ENCODE results near the gene MB21D2.
"Not testable (repeated sequence)": the region's sequence is repeated elsewhere in the genome, so short reads cannot be mapped to it uniquely, and the experiment has no call there.

The MB21D2 gene

DNA sequence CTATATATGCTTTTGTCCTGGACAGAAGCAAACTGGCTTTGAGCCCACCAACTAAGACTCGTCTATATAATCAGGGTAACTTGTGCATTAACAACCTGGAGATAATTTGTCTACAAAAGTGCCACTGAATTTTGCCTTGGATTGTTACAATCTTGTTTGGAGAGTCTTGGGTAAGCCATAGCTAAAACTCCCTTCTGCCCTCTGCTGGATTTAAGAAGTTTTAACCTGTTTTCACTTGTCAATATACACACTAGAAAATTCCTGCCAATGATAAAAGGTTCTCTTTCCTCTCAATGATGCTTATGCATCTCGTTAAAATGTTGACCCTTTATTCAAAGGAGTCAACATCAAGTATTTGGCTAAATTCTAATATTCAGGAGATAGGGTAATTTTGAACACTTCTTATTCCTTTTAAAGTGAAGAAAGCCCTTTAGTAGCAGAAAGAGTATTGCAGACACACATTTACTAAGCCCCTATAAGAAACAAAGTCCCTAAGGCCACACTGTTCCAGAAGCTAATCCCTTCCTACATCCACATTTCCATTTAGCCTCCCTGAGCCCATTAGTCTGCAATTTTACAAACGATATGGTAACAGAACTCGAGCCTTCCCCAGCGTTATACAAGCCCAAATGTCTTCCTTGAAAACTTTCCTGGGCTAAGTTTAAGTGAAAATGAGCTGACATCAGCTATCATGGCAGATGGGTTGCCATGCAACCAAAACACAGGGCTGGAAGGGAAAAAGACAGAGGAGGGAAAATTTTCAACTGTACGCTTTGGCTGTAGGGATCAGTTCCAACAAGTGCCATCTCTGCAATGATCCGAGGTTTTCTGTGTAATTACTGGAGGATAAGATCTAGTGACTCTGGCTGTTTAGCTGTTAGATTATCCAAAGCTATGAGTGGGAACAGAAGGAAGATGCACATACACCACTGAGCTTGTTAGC is 114.4 kb downstream of the MB21D2 start:
- peak; percentile 62 for DNase-seq (ENCODE audit: low spot score)

DNA sequence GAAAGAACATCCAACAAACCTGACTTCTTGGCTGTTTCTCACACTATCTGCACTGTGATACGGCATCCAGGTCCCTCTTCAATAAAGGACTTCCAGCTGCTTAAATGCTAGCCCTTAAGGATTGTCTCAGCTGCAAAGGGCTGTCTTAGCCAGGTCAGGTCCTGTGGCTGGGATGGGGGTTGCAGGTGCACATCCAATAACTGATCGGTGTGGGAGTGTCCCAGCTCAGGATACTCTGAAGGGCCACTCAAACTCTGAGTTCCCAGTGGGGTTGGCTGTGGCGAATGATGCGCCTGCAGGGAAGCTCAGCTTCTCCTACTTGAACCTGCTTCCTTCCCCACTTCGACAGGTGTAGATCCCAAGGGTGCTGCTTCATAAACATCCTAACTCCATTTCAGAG is 115.7 kb downstream of the MB21D2 start:
- no peak for DNase-seq (ENCODE audit: low spot score)

DNA sequence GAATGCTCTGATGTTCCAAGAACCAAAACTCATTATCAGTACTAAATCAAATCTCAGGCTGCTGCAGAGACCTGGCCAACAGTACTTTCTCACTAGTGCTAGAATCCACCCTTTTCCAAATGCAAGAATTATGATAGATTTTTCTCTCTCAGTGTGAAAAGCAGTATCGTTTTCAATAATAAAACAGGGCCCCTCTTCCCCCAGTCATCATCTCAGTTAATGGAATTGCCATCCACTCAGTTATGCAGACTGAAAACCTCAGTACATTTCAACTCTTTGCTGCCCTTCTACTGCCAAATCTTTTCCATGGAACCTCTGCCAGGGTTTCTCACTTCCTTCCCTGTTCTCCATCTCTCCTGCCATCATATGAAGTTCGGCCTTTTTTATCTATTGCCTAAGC is 117.9 kb downstream of the MB21D2 start:
- DNase-seq (ENCODE audit: low spot score): no peak

DNA sequence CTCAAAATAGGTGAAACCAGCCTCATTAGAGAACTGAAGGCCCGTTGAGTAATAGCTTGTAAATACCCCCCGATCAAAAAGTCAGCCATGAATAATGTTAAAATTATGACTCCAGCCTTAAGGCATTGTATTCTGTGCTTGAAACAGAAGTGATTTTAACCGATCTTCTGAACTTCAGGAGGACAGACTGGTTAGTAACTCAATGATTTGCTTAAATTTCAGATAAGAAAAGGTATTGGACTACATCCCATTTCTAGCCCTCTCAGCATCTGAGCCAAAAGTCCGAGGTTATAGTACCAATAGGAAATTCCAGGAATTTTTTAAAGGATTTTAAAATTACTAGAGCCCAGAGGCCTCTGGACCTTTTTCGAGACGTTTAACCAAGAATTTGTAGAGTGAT is 122.6 kb downstream of the MB21D2 start:
- DNase-seq (ENCODE audit: low spot score): no peak

DNA sequence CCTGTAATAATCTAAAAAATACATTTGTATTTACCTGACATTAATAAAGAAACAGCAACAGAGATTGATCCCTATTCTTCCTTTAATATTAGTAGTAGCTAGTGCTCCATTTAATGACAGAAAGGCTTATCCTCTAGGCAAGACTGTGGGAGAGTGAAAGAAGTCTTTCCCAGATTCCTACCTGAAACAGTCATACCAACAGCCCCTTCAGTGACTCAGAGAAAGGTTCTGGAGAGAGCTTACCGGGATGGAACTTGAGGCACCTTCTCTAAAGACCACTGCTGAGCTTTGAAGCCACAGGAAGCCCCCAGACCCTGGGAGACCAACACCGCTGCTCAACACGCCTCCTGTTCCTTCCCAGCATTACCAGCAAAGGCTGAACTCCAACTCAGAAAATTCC is 123.4 kb downstream of the MB21D2 start:
- DNase-seq (ENCODE audit: low spot score): no peak

DNA sequence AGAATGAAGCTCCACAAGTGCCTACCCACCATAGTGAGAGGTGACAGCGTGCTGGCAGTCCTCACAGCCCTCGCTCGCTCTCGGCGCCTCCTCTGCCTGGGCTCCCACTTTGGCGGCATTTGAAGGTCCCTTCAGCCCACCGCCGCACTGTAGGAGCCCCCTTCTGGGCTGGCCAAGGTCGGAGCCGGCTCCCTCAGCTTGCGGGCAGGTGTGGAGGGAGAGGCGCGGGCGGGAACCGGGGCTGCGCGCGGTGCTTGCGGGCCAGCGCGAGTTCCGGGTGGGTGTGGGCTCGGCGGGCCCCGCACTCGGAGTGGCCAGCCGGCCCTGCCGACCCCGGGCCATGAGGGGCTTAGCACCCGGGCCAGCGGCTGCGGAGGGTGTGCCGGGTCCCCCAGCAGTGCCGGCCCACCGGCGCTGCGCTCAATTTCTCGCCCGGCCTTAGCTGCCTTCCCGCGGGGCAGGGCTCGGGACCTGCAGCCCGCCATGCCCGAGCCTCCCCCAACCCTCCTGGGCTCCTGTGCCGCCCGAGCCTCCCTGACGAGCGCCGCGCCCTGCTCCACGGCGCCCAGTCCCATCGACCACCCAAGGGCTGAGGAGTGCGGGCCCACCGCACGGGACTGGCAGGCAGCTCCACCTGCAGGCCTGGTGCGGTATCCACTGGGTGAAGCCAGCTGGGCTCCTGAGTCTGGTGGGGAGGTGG is 128.7 kb downstream of the MB21D2 start:
- not testable (repeated sequence) for DNase-seq (ENCODE audit: low spot score)

DNA sequence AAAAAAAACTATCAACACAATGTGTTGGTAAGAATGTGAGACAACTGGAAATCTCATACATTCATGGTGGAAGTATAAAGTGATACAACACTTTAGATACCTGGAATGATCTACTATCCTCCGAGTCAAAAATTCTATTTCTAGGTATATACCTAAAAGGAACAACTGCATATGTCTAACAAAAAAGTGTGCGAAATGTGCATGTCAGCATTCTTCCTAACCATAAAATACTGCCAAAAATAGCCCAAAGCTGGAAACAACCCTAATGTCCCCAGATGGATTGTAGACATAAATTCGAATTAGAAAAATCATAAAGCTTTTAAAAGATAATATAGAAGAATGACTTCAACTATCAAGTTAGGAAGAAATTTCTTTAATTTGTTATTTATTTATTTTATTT is 139.1 kb downstream of the MB21D2 start:
- no peak for DNase-seq (ENCODE audit: low spot score)

DNA sequence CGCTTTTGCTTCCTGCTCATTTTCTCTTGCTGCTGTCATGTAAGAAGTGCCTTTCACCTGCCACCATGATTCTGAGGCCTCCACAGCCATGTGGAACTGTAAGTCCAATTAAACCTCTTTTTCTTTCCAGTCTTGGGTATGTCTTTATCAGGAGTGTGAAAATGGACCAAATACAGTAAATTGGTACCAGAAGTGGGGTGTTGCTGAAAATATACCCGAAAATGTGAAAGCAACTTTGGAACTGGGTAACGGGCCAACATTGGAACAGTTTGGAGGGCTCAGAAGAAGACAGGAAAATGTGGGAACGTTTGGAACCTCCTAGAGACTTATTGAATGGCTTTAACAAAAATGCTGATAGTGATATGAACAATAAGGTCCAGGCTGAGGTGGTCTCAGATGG is 143.3 kb downstream of the MB21D2 start:
- not testable (repeated sequence) for DNase-seq (ENCODE audit: low spot score)

DNA sequence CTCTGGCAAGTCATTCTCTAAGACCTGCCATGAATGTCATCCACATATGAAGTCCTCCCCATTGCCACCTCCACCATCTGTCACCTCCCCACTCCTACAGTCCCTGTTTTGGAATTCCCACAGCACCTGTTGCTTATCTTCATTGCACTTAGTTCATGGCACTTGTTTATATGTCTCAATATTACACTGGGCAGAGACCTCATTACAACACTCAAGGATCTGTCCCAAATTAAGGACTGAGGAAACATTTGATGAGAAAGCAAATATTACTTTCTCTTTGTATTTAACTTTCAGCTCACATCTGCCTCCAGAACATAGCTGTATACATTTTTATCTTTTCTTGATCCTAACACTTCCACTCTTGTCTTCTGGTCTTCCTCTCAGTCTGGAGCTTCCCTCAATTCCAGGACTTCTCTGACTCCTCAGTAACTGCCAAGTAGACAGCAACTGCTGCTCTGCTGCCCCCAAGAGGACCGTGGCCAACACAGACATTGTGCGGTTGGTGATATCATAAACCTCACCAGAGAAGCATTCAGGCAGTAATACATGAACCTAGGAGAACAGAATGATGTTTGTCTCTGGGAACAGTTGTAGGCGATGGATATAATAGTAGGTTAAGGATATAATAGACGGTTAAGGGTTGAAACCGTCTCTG is 145.3 kb downstream of the MB21D2 start:
- peak; percentile 18 for DNase-seq (ENCODE audit: low spot score)

DNA sequence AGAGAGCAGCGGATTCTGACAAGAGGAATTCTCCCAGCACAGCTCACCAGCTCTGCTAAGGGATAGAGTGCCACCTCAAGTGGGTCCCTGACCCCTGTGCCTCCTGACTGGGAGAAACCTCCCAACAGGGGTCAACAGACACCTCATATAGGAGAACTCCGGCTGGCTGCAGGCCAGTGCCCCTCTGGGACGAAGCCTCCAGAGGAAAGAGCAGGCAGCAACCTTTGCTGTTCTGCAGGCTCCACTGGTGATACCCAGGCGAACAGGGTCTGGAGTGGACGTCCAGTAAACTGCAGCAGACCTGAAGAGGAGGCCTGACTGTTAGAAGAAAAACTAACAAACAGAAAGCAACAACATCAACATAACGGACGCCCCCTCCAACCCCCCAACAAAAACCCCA is 159.0 kb downstream of the MB21D2 start:
- DNase-seq (ENCODE audit: low spot score): no peak

DNA sequence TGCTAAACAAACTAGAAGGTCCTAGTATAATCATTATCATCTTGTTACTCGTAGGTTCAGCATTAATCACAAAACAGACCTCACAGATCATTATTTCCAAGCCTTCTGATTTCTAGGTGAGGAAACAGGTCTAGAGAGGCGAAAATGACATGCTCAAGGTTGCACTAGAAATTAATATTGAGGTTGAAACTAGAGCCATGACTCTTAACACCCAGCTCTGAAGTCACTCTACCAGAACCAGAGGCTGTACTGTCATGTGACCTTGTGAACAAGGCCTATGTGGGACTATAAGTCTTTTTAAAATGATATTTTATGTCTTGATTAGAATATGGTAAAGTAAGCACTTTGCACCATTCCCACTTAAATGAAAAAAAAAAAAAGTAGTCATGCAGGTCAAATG is 166.5 kb downstream of the MB21D2 start:
- no peak for DNase-seq (ENCODE audit: low spot score)

DNA sequence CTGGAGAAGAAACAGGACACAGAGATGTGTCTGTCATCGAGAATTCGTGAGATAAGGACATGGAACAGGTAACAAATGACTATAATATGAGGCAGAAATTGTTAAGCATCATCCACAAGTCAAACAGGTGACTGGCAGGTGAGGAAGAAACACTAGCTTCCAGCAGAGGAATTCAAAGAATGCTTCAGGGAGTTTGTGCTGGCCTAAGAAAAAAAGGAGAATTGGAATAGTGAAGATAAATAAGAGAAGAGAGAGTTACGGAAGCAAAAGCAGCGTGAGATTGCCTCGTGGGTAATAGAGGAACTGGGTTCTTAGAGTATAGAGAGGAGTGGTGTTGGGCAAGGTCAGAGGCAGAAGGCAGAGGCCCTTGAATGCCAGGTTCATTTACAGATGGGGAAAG is 167.5 kb downstream of the MB21D2 start:
- no peak for DNase-seq (ENCODE audit: low spot score)

DNA sequence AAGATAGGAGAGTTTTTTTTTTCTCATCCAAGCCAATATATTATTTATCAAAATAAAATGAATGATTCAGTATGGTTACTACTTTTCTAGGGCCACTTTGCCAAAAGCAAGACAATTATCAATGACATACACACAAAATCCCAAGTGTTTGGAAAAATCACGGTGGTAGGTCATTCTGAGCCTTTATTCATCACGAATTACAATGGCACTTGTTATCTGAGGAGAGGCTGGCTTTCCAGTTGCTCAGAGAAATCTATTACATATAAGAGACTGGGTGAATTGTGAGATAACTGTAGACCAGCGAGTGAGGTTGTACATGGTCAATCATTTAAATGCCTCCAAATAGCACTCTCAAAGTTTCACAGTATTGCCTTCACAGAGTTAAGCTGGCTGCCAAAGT is 169.9 kb downstream of the MB21D2 start:
- DNase-seq (ENCODE audit: low spot score): no peak

DNA sequence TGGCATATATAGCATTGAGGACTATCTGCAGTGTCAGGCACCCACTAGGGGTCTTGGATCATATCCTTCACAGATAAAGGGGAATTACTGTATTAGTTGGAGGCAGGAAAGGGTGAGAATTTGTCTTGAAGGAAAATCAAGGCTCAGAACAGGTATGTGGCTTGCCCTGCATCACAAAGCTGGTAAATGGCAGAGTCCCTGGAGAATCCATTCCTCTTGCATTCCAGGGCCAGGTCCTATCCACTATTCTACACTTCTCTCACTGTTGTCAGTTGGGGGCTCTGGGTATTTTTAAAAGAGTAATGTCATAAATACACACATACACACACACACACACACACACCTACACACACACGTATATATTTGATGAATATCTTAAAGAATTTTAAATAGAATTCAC is 170.5 kb downstream of the MB21D2 start:
- no peak for DNase-seq (ENCODE audit: low spot score)
